Measurements from ENCODE around the gene CEP83. TPM values are rescaled to one million over a fixed set of nuclear protein-coding genes. Genes with fewer than 3 reads are reported as not detected.

The CEP83 gene
- total and polyA plus RNA-seq, 9 of the 15 experiments (the other 6 are each of a cell fraction or from before 2014, with no cell fraction given), result 5.3 to 40.5 (median 31.3) TPM

DNA sequence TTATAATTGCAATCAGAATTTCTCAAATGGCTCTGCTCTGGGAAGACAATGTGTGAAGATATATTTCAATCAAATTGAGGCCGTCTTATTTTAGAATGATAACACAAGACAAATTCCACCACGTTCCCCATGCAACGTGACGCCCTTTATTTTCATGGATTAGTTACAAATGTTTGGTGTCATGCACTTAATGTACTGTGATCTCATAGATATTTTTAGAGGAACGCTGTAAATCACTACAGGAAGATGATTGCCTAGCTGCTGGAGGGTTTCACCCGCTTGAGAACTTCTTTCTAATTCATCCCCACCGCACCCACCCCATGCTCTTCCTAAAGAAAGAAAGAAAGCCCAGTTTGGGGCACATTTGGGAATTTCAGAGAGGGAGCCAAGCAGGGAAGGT lies 194.1 kb downstream of the CEP83 start:
- intact Hi-C loops (cut with micrococcal nuclease), result no loop called here
- no peak overlapping the region for H3K27ac ChIP-seq (ENCODE audit: extremely low read depth, low read depth, low read length)
- H3K4me1 ChIP-seq (replicated peaks in 1 of 2; ENCODE audit: control insufficient read depth in 2 of 2, insufficient read depth in 2 of 2, low read length in 2 of 2), result peaks cover 10 to 11% of the 10 kb centered on the region in 2 experiments; a peak in 4 of 5 replicates
- no peak for TF ChIP-seq CBFA2T3 (IDR thresholded peaks at IDR 0.05)
- no peak for TF ChIP-seq ZNF699 (CRISPR knock-in tag; IDR thresholded peaks at IDR 0.05; ENCODE audit: insufficient replicate concordance)
- no peak for TF ChIP-seq TRIM24 (IDR thresholded peaks at IDR 0.05)
- no peak for TF ChIP-seq TCF3 (CRISPR knock-in tag; IDR thresholded peaks at IDR 0.05)
- TF ChIP-seq, protein P1, sequence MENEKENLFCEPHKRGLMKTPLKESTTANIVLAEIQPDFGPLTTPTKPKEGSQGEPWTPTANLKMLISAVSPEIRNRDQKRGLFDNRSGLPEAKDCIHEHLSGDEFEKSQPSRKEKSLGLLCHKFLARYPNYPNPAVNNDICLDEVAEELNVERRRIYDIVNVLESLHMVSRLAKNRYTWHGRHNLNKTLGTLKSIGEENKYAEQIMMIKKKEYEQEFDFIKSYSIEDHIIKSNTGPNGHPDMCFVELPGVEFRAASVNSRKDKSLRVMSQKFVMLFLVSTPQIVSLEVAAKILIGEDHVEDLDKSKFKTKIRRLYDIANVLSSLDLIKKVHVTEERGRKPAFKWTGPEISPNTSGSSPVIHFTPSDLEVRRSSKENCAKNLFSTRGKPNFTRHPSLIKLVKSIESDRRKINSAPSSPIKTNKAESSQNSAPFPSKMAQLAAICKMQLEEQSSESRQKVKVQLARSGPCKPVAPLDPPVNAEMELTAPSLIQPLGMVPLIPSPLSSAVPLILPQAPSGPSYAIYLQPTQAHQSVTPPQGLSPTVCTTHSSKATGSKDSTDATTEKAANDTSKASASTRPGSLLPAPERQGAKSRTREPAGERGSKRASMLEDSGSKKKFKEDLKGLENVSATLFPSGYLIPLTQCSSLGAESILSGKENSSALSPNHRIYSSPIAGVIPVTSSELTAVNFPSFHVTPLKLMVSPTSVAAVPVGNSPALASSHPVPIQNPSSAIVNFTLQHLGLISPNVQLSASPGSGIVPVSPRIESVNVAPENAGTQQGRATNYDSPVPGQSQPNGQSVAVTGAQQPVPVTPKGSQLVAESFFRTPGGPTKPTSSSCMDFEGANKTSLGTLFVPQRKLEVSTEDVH (IDR thresholded peaks at IDR 0.05; ENCODE audit: low read depth, partially characterized antibody), result no peak
- no peak for TF ChIP-seq TCF7 (IDR thresholded peaks at IDR 0.05; ENCODE audit: borderline replicate concordance)
- no peak for TF ChIP-seq DPF2 (IDR thresholded peaks at IDR 0.05)
- no peak for TF ChIP-seq ZNF146 (CRISPR knock-in tag; IDR thresholded peaks at IDR 0.05; ENCODE audit: unreplicated experiment)
- ChIA-PET POLR2A (no interaction called here), CTCF (ENCODE audit: low intra/inter-chr PET ratio) (interaction anchor here (0.6 kb wide), 1 partner anchor 717 kb away, joined by 3 read pairs; no protein-coding TSS in a partner anchor)
- no peak for DNase-seq (ENCODE audit: extremely low read depth in 1 of 4, low spot score in 3 of 4)
- H3K79me2 ChIP-seq (ENCODE audit: control insufficient read depth, insufficient read depth, low read length), result no peaks in the 10 kb centered on the region
- no peaks in the 10 kb centered on the region for H3K36me3 ChIP-seq (ENCODE audit: control insufficient read depth, insufficient read depth, low read length)
- H3K4me2 ChIP-seq (ENCODE audit: insufficient read depth, low read length), result no peak overlapping the region
- H3K4me3 ChIP-seq, result no peak overlapping the region
- H3K9me3 ChIP-seq (replicated peaks; ENCODE audit: control insufficient read depth, insufficient read depth, low read depth, low read length), result no peaks in the 10 kb centered on the region
- no peak overlapping the region for H2AFZ ChIP-seq (ENCODE audit: low read depth, low read length)
- ATAC-seq, result no peak
- H3K27me3 ChIP-seq (ENCODE audit: control insufficient read depth in 2 of 2, insufficient read depth in 2 of 2, low read length in 2 of 2), result peaks cover 30 to 47% of the 10 kb centered on the region in 2 experiments
- in situ Hi-C loops (cut with MboI), result no loop called here
- FAIRE-seq, result no peak
- H3K9ac ChIP-seq (ENCODE audit: insufficient read depth in 1 of 2, low read depth in 2 of 2, low read length in 2 of 2), result no peak overlapping the region
- no peaks in the 10 kb centered on the region for H4K20me1 ChIP-seq (replicated peaks; ENCODE audit: control insufficient read depth, insufficient read depth, low read length)
- 8% methylated on average over 7 of the region's 7 CpGs for WGBS (ENCODE audit: insufficient coverage, low coverage, missing lambda C conversion rate)
- BruUV-seq (replicated peaks), result no TSS peak
- no peaks in the 10 kb centered on the region for H3K9me1 ChIP-seq (ENCODE audit: control insufficient read depth, insufficient read depth, low read length)

All from K562 (cell line).